ENCODE measurements around the gene LYRM1.
"Not testable (repeated sequence)": the region's sequence is repeated elsewhere in the genome, so short reads cannot be mapped to it uniquely, and the experiment has no call there.

DNA sequence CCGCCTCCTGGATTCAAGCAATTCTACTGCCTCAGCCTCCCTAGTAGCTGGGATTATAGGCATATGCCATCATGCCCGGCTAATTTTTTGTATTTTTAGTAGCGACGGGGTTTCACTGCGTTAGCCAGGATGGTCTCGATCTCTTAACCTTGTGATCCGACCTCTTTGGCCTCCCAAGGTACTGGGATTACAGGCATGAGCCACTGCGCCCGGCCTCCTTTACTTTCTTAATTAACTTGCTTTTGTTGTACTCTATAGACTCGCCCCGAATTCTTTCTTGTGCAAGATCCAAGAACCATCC is 45.0 kb downstream of the LYRM1 start:
- TF ChIP-seq, protein P1, sequence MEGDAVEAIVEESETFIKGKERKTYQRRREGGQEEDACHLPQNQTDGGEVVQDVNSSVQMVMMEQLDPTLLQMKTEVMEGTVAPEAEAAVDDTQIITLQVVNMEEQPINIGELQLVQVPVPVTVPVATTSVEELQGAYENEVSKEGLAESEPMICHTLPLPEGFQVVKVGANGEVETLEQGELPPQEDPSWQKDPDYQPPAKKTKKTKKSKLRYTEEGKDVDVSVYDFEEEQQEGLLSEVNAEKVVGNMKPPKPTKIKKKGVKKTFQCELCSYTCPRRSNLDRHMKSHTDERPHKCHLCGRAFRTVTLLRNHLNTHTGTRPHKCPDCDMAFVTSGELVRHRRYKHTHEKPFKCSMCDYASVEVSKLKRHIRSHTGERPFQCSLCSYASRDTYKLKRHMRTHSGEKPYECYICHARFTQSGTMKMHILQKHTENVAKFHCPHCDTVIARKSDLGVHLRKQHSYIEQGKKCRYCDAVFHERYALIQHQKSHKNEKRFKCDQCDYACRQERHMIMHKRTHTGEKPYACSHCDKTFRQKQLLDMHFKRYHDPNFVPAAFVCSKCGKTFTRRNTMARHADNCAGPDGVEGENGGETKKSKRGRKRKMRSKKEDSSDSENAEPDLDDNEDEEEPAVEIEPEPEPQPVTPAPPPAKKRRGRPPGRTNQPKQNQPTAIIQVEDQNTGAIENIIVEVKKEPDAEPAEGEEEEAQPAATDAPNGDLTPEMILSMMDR (IDR thresholded peaks at IDR 0.05), result not testable (repeated sequence)
- not testable (repeated sequence) for TF ChIP-seq POLR2A (IDR thresholded peaks at IDR 0.05)

Data from breast epithelium (tissue), 3 donors.